Thyroid gland (tissue), 4 donors: Measurements from ENCODE around the gene FAM20C. TPM values are rescaled to one million over a fixed set of nuclear protein-coding genes. Genes with fewer than 3 reads are reported as not detected.

Experiments used
- DNase-seq, 2 donors: peaks; one replicate each; pipeline ENCODE4 v3.0.0-alpha.2; 2019
- H3K27ac ChIP-seq, 3 donors: fragments of 200-600 bp; sonication (generic); 1 replicate in 2 of 3; 2 replicates in 1 of 3; pipeline ENCODE4 v1.5.1; 2016 to 2019; ENCODE audit warnings: mild to moderate bottlenecking in 1 of 3, moderate library complexity in 1 of 3
- H3K27me3 ChIP-seq: fragments of 200-600 bp; sonication (generic); one replicate; pipeline ENCODE4 v1.5.1; 2019
- H3K36me3 ChIP-seq, 2 donors: fragments of 200-600 bp; sonication (generic); one replicate each; pipeline ENCODE4 v1.5.1; 2016 to 2019
- H3K4me1 ChIP-seq, 2 donors: fragments of 200-600 bp; sonication (generic); one replicate each; pipeline ENCODE4 v1.5.1; 2017 to 2019
- H3K4me3 ChIP-seq, 3 donors: fragments of 200-600 bp; sonication (generic); replicated peaks in 1 of 3; 1 replicate in 2 of 3; 2 replicates in 1 of 3; pipeline ENCODE4 v1.5.1; 2016; ENCODE audit warnings: mild to moderate bottlenecking in 1 of 3
- H3K9me3 ChIP-seq: fragments of 200-600 bp; sonication (generic); one replicate; pipeline ENCODE4 v1.5.1; 2017
- CTCF ChIP-seq, 6 experiments: fragments of 200-600 bp in 3 of 6; fragments of 450-650 bp in 3 of 6; sonication (generic) in 3 of 6; IDR thresholded peaks; one replicate each; pipeline ENCODE4 v1.5.1; 2016 to 2019; ENCODE audit warnings: antibody characterized with exemption in 6 of 6, mild to moderate bottlenecking in 2 of 6, inconsistent platforms in 1 of 6, moderate library complexity in 1 of 6
- POLR2A ChIP-seq, 2 donors: fragments of 450-650 bp; IDR thresholded peaks; one replicate each; pipeline ENCODE4 v1.6.1; 2017; ENCODE audit warnings: antibody characterized with exemption in 2 of 2, mild to moderate bottlenecking in 2 of 2, moderate library complexity in 1 of 2
- WGBS, 2 donors: methylation state at CpG; one replicate each; pipeline ENCODE4 v1.1.5; 2017; 5-methylcytosine and 5-hydroxymethylcytosine counted together
- intact Hi-C: fragments of 100-400 bp; cut with DNase I; formaldehyde crosslinking; loops from one replicate; pipeline ENCODE4 v1.15.1; 2023
- total RNA-seq, 4 donors: library from RNA; depleted of rRNA; stranded (reverse); fragments of >200 nt; gene quantifications; one replicate each; pipeline ENCODE4 v1.2.3, GENCODE V29; 2016

Gene FAM20C
- total RNA-seq, 4 donors from 2014 or later, result 14.0 to 41.8 (median 23.3) TPM

- intact Hi-C loops, result no loop called here
Measured at GRCh38 chr7:249989-250388, 57.6 kb downstream of the FAM20C start.

GRCh38 chr7:250523-250922 is 58.2 kb downstream of the FAM20C start:
- Histone ChIP-seq H3K9me3 (no peaks in the 10 kb centered on the region), H3K36me3 (peaks cover 24 to 29% of the 10 kb centered on the region in 2 donors), H3K27ac (no peak overlapping the region), H3K4me1 (no peaks in the 10 kb centered on the region), H3K4me3 (no peak overlapping the region), H3K27me3 (no peaks in the 10 kb centered on the region)
- WGBS, 2 donors, result 93% methylated on average over 14 to 15 of the region's 15 CpGs
- no peak for TF ChIP-seq CTCF (IDR thresholded peaks at IDR 0.05)
- TF ChIP-seq POLR2A (IDR thresholded peaks at IDR 0.05), result no peak
- no peak for DNase-seq
- intact Hi-C loops, result no loop called here

More at GRCh38 chr7:249989-250388, 57.6 kb downstream of the FAM20C start:
- no peak for DNase-seq
- H3K27ac ChIP-seq, result no peak overlapping the region
- H3K4me1 ChIP-seq, result no peaks in the 10 kb centered on the region
- WGBS, 2 donors, result 91 to 92% methylated on average over 11 to 12 of the region's 12 CpGs
- no peak overlapping the region for H3K4me3 ChIP-seq
- no peaks in the 10 kb centered on the region for H3K9me3 ChIP-seq
- peaks cover 24 to 29% of the 10 kb centered on the region in 2 donors for H3K36me3 ChIP-seq
- no peaks in the 10 kb centered on the region for H3K27me3 ChIP-seq
- TF ChIP-seq CTCF (IDR thresholded peaks at IDR 0.05), result no peak

GRCh38 chr7:251005-251404 is 58.6 kb downstream of the FAM20C start:
- Histone ChIP-seq H3K27me3 (no peaks in the 10 kb centered on the region), H3K27ac (no peak overlapping the region), H3K36me3 (peaks cover 25 to 29% of the 10 kb centered on the region in 2 donors), H3K4me1 (no peaks in the 10 kb centered on the region), H3K4me3 (no peak overlapping the region), H3K9me3 (no peaks in the 10 kb centered on the region)
- 97 to 100% methylated on average over 4 to 19 of the region's 20 CpGs for WGBS, 2 donors
- intact Hi-C loops, result no loop called here
- no peak for DNase-seq
- TF ChIP-seq CTCF (IDR thresholded peaks at IDR 0.05) (no peak), POLR2A (IDR thresholded peaks at IDR 0.05) (no peak)

- intact Hi-C loops, result no loop called here
- WGBS, 2 donors, result 89 to 94% methylated on average over 20 to 21 of the region's 21 CpGs
- no peak for DNase-seq
Measured at GRCh38 chr7:251446-252175, 59.2 kb downstream of the FAM20C start.

More at GRCh38 chr7:251446-252175, 59.2 kb downstream of the FAM20C start:
- H3K36me3 ChIP-seq, result peaks cover 31% of the 10 kb centered on the region in 2 donors
- H3K4me1 ChIP-seq, result no peaks in the 10 kb centered on the region
- TF ChIP-seq CTCF (IDR thresholded peaks at IDR 0.05) (no peak), POLR2A (IDR thresholded peaks at IDR 0.05) (no peak)
- no peaks in the 10 kb centered on the region for H3K27me3 ChIP-seq
- H3K4me3 ChIP-seq, result no peak overlapping the region
- no peaks in the 10 kb centered on the region for H3K9me3 ChIP-seq
- no peak overlapping the region for H3K27ac ChIP-seq
